HG03066 (cell line): Measurements from ENCODE around the gene DCLK1.

Source experiments
- ATAC-seq: cut with Tn5 transposase; IDR thresholded peaks from one replicate; pipeline ENCODE4 v1.9.1; 2021; ENCODE audit warnings: low read depth; ENCODE audit not compliant: unreplicated experiment

Gene DCLK1

DNA sequence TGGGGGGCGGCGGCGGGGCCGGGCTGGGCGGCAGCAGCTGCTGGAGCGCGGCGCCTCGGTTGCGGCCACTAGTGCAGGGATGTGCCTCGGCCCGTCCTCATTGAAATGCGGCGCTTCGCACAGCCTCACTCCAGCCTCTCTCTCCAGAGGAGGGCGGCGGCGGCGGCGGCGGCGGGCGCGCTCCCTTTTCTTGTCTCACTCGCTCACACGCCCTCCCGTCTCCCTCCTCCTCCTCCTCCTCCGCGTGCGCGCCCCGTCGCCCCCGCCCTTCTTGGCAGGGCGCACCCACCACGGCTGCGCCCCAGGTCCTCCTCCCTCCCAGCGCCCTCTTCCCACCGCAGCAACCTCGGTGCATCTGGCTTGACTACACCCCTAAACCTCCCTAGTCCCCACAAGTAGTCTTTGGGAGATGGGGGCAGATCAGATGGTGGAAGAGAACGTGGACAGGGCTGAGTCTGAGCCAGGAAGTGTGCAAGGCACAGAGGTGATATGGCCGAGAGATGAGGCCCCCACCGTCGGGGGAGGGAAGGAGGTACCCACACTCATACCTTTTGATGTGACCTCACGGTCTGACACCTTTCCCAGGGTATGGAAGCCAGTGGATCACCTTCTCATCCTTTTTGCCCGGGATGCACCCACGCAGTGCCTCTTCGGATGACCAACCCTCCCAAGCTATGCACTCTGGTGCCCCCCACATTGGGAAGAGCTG lies at the start of gene DCLK1:
Gene DCLK1 (minus strand): TSS at position 161 of the 709 bp plus-strand sequence.
- no peak for ATAC-seq

DNA sequence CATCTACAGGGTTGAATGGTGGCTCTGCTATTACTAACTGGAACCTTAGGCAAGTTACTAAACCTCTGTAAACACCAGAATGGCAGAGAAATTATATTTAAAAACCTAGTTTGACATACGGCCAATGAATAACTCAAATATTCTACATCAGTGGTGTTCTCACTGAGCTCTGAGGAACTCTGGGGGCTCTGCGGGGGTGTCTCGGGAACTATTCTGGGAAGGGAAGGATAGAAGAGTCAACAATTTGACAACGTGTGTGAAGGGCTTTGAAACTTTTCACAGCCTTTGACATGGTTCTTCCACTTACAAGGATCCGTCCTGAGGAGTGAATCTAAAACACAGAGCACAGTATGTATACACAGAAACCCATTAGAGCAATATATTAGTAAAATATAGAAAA lies 44.4 kb upstream of the DCLK1 start:
- ATAC-seq = no peak

DNA sequence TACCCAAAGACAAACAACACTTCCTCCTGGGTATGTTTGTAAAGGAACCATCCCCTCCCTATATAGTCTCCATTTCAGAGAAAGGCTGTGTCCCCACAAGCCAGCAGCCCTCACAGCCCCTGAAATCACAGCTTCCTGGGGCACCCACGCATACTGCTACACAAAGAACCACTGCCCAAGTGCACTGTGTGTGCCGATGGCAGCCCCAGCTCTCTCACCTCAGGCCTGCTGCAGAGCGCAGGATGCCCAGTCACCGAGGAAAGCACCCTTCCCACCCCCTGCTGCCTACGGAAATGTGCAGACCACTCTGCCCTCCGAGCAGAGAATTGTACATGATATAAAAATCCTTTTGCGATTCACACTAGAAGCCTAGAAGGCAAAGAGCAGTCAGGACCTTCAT lies 43.7 kb upstream of the DCLK1 start:
- ATAC-seq = no peak

DNA sequence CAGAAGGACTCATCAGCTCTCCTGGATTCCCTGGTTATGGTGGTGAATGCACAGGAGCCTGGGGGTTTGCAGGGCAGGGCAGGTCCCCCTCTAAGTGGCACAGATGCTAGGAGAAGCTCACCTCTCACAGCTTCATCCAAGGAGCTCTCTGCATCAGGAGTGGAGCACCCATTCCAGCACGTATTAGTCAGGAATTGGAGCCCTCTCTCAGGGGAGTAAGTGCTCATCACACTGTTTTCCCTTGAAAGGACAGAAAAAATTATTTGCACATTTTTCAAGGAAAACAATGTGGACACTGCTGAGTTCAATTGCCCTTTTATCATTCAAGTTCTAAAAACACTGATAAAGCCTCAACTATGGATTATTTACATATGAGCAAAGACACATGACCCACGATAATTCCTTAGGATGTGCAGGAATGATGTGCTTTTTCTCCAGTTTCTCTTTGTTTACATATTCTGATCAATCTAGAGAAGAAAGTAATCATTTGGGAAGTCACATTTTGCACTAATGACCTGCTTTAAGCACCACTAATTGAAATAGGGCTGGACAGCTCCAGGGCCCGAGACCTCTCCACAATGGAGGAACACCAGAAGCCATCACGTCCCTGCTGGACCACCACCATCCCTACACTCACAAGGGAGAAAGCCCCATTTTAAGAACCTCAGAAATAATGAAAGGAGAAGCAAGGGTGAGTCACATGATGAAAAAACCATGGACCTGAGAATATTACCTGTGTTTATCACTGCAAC lies 42.6 kb upstream of the DCLK1 start:
- no peak for ATAC-seq

DNA sequence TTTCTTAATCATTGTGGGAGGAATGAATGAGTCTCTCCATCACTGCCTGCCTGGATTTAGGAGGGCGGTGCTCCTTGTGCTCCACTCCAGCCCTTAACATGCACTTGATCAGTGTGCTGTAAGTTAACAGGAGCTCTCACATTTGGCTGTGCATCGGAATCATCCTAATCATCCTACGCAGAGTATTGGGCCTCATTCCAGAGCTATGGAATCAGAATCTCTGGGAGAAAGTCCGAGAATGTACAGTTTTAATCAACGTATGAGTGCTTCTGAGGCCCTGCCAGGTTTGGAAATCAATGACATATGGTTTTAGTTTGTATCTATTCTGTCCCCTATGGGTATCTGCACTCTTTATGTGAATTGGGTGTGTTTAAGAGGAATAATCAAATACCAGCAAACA lies 34.9 kb upstream of the DCLK1 start:
- no peak for ATAC-seq

DNA sequence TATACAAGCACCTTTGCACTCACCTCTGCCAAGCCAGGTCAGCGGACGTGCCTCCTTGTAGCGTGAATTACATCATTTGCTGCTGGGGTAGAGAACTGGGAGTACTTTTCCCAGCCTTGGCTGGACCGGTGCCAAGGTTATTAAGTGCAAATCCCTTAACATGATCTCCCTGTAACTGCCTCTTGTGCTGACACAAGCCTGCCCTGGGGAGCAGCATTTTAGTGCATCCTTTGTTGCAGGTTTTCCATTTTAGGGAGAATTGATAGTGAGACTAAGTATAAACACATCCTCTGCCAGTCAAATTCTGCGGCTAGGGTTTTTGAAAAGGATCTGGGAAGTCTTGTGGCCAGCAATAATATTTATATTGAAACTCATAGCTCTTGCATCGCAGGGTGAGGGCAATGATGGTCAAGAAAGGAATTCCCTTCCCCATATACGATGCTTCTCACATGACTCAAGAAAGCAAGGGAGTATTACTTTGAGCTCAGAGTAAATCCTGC lies 32.7 kb upstream of the DCLK1 start:
- no peak for ATAC-seq

DNA sequence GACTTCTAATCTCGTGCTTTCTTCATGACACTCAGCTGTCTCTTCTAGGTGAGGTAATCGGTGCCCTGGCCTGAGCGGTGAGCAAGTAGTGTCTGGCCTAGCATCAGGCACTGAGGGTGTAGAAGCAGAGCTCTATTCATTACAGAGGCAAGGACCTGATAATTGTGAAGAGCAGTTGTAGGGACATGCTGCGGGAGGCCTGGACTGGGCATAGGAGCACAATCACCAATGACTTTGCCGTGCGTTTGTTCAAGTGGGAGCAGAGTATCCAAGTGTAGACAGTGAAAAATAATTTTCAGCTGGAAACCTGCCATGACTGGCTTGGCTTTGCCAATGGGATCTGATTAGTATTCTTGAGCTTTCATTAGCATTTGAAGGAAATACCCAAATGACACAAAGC lies 32.1 kb upstream of the DCLK1 start:
- no peak for ATAC-seq

DNA sequence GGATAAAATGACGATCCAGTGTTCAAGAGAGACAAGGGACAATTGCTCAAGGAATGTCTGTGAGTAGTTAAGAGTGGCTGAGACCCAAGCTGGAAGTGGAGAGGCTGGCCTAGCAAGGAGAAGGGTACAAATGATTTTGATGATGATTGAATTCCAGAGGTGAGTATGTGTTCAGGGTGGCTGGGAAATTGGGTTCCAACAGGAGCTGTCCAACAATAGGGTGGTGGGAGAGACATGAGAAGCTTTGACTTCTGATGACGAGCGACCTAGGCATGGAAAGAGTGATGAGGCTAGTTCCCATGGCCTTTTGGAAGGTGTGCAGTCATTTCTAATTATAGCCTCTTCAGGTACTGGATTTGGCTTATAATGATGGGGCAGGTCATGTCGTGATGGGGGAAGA lies 29.1 kb upstream of the DCLK1 start:
- no peak for ATAC-seq

DNA sequence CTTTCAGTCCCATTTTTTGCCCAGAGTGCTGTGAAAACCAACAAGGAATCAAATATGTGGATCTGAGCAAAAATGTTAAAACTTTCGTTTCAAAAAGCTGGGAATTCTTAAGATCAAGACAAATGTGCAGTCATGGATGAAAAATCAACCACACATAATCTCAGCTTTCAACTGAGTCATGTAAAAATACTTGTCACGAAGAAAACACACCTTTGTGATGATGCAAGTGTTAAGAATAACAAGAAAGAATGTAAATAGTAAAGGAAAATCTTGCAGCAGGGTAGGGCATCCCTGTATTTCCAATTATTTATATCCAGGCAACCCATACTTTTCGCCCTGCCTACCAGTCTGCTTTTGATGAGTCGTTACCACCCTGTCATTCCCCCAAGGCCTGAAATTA lies 27.4 kb upstream of the DCLK1 start:
- ATAC-seq = no peak

DNA sequence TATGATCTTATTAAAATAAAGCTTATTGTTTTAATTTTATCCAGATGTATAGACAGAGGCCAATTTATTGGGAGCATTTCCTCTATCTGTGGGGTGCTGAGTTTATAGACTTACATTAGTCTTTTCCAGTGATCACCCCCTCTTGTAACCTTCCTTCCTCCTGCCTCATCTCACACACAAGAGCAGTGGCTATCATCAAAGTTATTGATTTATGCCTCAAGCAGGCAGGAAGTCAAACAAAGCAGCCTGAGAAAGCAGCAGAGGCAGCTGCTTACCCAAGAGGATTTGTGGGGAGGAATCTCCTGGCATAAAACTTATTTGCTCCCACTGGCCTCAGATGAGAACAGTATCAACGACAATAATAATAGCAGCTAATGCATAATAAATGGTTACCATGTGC lies 26.3 kb upstream of the DCLK1 start:
- ATAC-seq = no peak

DNA sequence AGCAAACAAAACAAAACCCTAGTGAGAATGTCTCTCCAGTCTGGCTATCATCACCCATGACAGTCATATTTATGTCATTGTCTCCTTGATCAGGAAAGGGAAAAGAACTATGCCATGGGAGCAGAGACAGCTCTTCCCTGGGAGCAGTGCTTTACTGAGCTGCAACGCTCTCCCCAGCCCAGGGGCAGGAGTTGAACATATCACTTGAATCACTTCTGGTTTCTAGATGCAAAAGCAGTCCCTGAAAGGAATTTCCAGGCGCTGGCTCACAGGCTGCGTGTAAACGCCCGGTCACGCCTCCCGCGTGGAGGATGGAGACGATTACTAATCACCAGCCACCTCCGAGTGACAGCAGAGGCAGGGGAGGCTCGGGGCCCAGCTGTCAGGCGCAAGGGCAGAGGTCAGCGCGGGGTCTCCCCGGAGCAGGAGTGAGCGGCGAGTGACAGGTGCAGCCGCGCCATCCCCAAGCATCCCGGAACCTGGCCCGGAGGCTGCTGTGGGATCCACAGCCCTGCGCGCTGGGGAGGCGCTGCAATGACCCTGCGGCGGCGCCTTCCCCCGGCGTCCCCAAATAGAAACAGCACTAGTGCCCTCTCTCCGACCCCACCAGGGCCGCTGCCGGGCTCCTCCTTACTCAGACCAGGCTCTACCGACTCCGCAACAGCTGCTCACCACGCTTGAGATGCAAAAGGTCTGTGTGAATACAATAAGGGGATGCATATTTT lies 23.5 kb upstream of the DCLK1 start:
- no peak for ATAC-seq

DNA sequence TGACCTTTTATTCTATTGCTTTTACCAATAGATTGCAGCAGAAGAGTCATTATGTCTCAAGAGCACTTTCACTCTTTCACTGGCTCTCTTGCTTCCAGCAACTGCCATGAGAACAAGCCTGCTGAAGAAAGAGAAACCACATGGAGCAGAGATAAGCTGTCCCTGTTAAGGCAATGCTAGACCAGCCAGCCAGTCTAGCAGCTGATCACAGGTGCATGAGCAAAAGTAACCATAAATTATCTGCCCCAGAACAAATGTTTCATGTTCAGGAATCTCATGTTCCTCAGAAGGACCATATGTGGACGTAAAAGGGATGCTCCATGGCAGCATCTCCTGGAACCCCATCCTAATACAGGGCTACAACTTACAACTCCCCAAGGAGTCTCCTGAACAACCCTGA lies 20.4 kb upstream of the DCLK1 start:
- no peak for ATAC-seq

DNA sequence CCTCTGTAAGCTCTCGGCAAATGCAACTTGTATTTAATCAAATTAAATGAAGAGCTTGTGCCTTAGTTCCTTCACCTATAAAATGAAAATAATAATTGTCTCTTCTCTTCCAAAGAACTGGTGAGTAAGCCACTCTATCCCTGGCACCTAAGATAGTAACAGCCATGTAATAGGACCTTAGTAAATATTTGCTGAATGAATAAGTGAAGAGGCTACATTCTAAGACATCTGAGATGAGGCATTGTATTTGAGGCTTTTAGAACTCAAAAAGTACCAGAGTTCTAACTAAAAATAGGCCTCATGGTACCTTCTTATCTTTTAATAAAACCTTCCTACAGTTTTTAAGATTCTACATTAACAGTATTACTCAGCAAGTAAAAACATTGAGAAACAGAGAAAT lies 17.3 kb upstream of the DCLK1 start:
- ATAC-seq = no peak

DNA sequence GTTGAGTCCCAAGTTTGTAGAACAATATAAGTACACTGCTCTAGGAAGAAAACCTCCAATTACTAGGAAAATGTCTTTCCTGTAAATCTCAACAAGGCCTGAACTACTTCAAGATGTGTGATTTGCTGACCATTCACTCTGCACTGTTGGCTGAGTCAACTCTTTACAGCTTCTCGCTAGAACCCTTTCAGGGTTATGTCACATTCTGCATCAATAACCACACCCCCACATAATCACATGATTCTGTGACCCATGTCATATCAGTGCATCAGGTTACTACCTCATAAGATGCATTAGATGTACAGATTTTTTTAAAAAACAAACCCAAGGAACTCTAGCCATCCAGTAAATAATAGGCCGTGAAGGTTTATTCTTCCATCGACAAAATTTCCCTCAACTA lies 16.1 kb upstream of the DCLK1 start:
- ATAC-seq = no peak

DNA sequence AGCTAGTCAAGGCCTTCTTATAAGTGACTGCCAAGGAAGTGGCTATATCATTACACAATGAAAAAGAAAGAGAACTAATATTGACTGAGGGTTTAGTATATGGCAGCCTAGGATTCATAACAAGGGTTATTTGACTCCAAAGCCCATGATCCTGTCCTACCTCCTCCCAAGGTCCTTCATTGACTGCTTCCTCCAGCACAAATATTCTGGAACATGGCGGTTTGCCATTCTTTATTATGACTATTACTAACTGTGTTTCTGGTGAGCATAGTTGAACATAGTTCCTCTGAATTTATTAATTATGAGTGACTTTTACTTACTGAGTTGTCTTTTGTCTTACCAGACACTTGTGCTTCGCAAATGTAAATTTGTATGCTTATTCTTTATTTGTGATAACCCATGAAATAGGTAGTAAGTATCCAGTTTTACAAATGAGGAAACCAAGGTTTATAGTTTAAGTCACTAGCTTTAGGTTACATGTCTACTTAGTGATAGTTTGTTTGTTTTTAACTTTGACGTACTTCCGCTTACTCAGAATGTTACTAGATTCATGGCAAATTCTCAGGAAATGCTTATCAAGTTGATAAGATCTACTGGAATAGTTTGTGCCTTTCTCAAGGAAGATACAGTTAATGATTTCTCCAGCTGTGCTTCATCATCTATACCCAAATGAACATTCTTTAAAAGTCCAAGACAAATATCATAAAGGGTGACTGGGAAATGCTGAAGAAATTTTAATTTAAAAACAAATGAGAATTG lies 15.5 kb upstream of the DCLK1 start:
- ATAC-seq = no peak

DNA sequence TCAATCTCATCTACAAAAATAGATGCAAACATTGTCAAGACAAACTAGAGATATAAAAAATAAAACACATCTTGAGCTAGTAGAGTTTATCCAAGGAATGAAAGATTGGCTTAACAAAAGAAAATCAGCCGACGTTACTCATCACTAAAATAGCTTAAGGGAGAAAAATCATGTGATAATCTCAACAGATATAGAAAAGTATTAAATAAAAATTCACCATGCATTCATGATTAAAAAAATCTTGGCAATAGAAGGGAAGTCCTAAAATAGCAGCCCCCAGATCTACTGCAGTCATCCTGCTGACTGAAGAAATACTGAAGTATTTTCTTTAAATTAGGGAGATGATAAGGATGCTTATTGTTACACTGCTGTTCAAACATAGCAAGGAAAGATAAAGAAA lies 12.6 kb upstream of the DCLK1 start:
- ATAC-seq = no peak

DNA sequence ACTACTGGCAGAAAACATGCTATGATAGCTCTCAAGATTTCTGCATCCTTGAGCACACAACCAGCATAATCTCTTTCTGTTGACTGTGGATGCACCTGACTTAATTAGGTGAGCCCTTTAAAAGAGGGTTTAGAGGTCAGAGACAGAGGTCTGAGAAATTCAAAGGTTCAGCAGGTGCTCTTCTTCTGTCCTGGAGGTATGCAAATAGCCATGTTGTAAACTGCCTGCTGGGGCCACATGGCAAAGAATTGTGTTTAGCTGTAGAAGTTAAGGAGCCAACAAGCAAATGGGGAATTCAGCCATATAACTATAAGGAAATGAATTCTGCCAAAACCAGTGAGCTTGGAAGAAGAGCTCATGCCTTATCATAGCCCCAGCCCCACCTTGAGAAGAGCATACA lies 11.6 kb upstream of the DCLK1 start:
- ATAC-seq = no peak

DNA sequence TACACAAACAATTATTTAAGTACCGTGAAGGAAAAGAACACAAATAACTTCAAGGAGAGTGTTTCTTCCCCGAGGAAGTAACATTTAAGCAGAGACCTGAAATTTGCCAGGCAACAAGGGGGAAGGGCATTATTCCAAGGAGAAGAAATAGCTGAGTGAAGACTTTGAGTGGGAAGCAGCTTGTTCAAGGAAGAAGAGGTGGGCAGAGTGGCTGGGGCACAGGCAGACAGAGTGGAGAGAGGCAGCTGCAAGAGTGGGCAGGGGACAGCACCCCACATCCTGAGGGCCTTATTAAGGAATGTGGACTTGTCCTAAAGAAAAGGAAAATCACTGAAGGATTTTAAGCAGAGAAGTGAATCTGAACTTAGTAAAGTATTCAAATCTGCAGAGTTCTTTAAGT lies 4.7 kb upstream of the DCLK1 start:
- ATAC-seq = no peak

DNA sequence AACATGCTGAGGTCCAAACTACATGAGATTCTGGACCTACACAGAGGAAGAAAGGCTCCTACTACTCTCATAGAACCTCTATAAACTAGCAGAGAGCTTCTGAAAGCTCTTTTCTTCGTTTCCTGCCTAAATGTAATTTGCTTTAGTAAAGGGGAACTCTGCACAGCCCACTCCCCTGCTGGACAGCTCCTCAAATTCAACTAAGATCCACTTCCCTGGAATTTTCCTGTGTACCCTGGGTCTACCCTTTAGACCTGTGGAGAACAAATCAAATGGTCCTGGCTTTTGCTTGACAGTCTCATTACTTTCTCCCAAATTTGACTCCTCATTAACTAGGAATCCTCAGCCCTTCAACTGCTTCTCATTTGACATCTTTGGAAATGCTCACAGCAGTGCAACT lies 3.5 kb upstream of the DCLK1 start:
- no peak for ATAC-seq

DNA sequence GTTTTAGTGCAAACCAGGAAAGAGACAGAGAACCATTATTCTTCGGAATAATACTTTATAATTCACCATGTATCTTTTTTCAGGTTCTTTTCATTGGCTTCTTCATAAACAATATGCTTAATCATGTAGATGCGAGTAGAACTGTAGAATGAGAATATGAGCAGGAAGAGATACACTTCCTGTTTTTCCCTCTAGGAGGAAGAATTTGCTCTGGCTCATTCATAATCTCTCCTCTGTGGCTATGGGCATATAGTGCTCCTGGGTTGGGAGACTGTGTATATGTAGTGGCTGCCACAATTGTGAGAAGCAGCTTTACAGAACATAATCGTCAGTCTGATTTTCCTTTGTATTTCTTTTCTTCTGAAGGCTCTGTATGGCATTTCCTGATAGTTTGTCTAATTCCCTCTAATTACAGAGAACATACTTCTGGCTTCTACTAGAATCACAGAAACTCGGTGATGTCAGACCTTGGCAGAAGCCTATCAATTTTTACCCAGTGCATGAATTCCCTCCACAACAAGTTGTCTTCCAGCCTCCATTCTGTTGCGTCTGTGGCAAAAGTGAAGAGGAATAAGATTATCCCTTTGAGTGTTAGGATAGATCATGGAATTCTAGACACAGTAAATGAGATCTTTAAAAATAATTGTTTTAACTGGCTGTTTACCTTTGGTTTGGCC lies 2.9 kb upstream of the DCLK1 start:
- ATAC-seq = no peak
